Epithelial cell of esophagus (primary cell): ENCODE data around the gene POGK.
"Not testable (repeated sequence)": the region's sequence is repeated elsewhere in the genome, so short reads cannot be mapped to it uniquely, and the experiment has no call there.

ENCODE experiments used
- DNase-seq: peaks from one replicate; pipeline ENCODE4 v3.0.0; 2010; ENCODE audit warnings: low read depth
- H3K4me3 ChIP-seq: 2 replicates; pipeline ENCODE4 v1.5.1; 2011; ENCODE audit warnings: mild to moderate bottlenecking, low read length, control low read depth
- CTCF ChIP-seq: IDR thresholded peaks from 2 replicates; pipeline ENCODE4 v1.5.1; 2011; ENCODE audit warnings: low read depth, mild to moderate bottlenecking, low read length, control low read depth, inconsistent platforms; ENCODE audit not compliant: insufficient read depth; ENCODE audit errors: missing control alignments

The POGK gene

GRCh38 chr1:166819974-166820373 is 19.3 kb upstream of the POGK start:
- DNase-seq: no peak

GRCh38 chr1:166822385-166822784 is 16.9 kb upstream of the POGK start:
- DNase-seq: no peak
- TF ChIP-seq CTCF: peak; percentile 29

More at GRCh38 chr1:166819974-166820373, 19.3 kb upstream of the POGK start:
- TF ChIP-seq CTCF: no peak
- no peak overlapping the region for H3K4me3 ChIP-seq

GRCh38 chr1:166827426-166827825 is 11.8 kb upstream of the POGK start:
- no peak for TF ChIP-seq CTCF
- no peak for DNase-seq
- no peak overlapping the region for H3K4me3 ChIP-seq

More at GRCh38 chr1:166822385-166822784, 16.9 kb upstream of the POGK start:
- H3K4me3 ChIP-seq: no peak overlapping the region

GRCh38 chr1:166829762-166830161 is 9.5 kb upstream of the POGK start:
- H3K4me3 ChIP-seq: not testable (repeated sequence)

GRCh38 chr1:166836733-166837132 is 2.5 kb upstream of the POGK start:
- no peak overlapping the region for H3K4me3 ChIP-seq
- DNase-seq: peak; percentile 72
- TF ChIP-seq CTCF: no peak

More at GRCh38 chr1:166829762-166830161, 9.5 kb upstream of the POGK start:
- DNase-seq: not testable (repeated sequence)

GRCh38 chr1:166839600-166840308 is 479 bp downstream of the POGK start:
- H3K4me3 ChIP-seq: peak overlapping the region; percentile 72
- peak; percentile 56 for DNase-seq

More at GRCh38 chr1:166839600-166840308, 479 bp downstream of the POGK start:
- peak; percentile 12 for TF ChIP-seq CTCF
